GM10266 (cell line): Measurements from ENCODE around the gene ATRX.
"Not testable (repeated sequence)": the region's sequence is repeated elsewhere in the genome, so short reads cannot be mapped to it uniquely, and the experiment has no call there.

Source experiments
- DNase-seq: peaks from one replicate; pipeline ENCODE4 v3.0.0; 2012; ENCODE audit errors: extremely low spot score
- TF ChIP-seq, protein P1 (sequence below): IDR thresholded peaks from 2 replicates; pipeline ENCODE4 v1.5.1; 2012; ENCODE audit warnings: mild to moderate bottlenecking, low read depth; ENCODE audit not compliant: control insufficient read depth, insufficient read depth; ENCODE audit errors: missing control alignments

The ATRX gene

GRCh38 chrX:77691916-77692315 is 94.1 kb downstream of the ATRX start:
- no peak for DNase-seq
- TF ChIP-seq, protein P1, sequence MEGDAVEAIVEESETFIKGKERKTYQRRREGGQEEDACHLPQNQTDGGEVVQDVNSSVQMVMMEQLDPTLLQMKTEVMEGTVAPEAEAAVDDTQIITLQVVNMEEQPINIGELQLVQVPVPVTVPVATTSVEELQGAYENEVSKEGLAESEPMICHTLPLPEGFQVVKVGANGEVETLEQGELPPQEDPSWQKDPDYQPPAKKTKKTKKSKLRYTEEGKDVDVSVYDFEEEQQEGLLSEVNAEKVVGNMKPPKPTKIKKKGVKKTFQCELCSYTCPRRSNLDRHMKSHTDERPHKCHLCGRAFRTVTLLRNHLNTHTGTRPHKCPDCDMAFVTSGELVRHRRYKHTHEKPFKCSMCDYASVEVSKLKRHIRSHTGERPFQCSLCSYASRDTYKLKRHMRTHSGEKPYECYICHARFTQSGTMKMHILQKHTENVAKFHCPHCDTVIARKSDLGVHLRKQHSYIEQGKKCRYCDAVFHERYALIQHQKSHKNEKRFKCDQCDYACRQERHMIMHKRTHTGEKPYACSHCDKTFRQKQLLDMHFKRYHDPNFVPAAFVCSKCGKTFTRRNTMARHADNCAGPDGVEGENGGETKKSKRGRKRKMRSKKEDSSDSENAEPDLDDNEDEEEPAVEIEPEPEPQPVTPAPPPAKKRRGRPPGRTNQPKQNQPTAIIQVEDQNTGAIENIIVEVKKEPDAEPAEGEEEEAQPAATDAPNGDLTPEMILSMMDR: no peak

GRCh38 chrX:77689376-77689775 is 96.6 kb downstream of the ATRX start:
- no peak for DNase-seq
- TF ChIP-seq, protein P1: no peak

- DNase-seq: not testable (repeated sequence)
These were observed 100.3 kb downstream of the ATRX start for GRCh38 chrX:77685683-77686082.

DNA sequence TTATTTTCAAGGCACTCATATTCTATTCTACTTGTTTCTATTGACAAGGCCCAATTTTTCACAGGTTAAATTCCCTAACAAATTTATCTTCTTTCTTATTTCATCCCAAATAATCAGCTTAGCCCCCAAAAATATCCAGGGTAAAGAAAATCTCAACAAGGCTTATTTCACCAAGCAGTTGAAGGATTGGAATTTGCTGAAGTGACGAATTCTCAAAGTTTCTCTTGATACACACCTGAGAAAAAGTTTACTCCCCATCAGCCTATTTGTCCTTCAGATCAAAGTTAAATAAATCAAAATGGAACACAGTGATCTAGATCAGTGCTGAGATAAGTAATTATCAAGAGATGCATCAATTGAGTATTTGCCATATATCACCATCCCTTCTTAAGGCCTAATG is 106.9 kb downstream of the ATRX start:
- DNase-seq: no peak
- TF ChIP-seq, protein P1: no peak

DNA sequence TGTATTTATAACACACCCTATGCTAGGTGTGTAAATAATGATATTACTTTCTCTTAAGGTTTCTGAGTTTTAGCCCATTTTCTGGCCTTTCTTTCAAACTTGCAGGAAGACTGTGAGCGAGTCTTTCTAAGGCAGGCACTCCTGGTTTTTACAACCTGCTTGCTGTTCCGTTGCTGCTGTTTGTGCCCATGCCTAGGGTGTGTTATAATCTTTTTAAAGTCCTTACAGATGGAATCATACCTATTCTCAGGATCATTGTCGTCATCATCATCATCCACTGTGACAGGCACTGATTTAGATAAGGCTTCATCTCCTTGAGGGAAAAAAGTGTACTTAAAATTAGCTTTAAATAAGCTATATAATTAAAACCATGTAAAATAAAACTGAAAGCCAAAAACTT is 110.0 kb downstream of the ATRX start:
- no peak for DNase-seq
- TF ChIP-seq, protein P1: no peak

GRCh38 chrX:77668391-77669237 is 117.4 kb downstream of the ATRX start:
- no peak for DNase-seq
- TF ChIP-seq, protein P1: no peak

DNA sequence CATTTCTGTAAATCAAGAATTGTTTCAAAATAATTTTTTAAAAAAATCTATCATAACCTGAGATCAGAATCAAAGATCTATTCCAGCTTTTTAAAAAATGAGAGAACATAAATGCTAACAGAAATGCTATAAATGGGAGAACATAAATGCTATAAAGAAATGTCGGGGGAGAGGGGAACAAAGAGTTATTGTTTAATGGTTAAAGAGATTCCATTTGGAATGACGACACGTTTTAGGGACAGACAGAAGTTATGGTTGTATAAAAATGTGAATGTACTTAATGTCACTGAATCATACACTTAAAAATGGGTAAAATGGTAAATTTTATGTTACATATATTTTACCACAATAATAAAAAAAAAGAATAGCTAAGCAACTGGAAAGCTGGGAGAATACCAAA is 127.1 kb downstream of the ATRX start:
- DNase-seq: no peak
- TF ChIP-seq, protein P1: no peak
